ENCODE measurements around the gene SRGAP1. TPM values are rescaled to one million over a fixed set of nuclear protein-coding genes. Genes with fewer than 3 reads are reported as not detected.

SRGAP1 gene
- total RNA-seq, 1 donor from 2014 or later = 0.22 TPM

DNA sequence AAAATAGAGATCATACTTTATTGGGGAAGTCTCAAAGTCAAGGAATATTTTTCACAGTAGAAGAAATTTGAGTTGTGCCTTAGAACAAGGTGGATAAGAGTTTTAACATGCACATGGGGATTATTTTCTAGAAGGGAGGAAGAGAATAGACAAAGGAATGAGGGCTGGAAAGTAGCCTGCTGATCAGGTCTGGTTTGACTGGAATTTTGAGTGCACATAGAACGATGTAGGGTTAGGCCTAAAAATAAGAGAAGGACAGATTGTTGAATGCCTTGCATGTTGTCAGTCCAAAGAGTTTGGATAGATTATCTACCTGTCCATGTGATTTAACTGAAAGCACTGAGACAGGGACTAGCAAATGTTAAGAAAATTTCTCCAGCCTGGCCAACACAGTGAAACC is 87.2 kb downstream of the SRGAP1 start:
- intact Hi-C loops (cut with micrococcal nuclease) = no loop called here

GRCh38 chr12:63934936-63935335 is 90.4 kb downstream of the SRGAP1 start:
- intact Hi-C loops (cut with micrococcal nuclease) = no loop called here

- intact Hi-C loops (cut with micrococcal nuclease) = no loop called here
These were observed 90.9 kb downstream of the SRGAP1 start for GRCh38 chr12:63935361-63935760.

DNA sequence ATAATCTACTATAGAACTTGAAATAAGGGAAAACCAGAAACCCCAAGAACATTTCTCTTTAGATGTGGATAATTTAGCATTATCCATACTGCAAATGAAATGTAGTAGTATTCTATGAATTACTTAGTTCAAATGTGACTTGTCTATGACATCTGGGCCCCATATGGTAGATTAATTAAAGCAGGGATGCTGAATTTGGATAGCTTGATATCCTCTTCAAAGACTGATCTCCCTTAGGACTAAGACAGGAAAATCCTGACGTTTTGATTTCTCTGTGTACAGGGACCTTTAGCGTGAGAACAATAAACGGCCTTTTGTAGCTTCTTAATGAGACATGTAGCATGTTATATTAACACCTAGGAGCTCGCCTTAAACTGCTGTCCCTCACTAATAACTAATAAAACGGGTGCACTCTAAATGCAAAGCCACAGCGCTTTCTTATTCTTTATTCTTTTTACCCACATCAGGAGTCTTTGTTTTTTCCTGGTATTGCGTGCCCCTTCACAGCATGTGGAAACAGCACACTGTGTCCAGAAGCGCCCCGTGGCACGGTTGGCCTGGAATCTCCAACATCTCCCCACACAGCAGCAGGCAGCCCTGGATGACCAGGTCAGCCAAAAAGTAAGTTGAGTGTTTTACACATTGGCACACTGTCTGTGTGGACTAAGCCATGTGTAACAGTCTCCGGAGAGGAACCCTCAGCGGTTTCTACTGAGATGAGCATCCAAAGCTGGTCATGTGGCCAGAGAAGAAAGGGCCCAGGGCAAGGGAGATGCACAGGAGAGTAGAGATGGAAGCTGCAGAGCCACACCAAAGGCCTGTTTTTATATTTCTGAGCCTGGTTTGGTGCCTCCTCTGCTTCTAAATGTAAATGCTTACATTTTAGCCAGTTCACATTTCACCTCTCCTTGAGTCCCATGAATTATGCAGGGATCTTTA is 93.1 kb downstream of the SRGAP1 start:
- intact Hi-C loops (cut with micrococcal nuclease) = no loop called here

DNA sequence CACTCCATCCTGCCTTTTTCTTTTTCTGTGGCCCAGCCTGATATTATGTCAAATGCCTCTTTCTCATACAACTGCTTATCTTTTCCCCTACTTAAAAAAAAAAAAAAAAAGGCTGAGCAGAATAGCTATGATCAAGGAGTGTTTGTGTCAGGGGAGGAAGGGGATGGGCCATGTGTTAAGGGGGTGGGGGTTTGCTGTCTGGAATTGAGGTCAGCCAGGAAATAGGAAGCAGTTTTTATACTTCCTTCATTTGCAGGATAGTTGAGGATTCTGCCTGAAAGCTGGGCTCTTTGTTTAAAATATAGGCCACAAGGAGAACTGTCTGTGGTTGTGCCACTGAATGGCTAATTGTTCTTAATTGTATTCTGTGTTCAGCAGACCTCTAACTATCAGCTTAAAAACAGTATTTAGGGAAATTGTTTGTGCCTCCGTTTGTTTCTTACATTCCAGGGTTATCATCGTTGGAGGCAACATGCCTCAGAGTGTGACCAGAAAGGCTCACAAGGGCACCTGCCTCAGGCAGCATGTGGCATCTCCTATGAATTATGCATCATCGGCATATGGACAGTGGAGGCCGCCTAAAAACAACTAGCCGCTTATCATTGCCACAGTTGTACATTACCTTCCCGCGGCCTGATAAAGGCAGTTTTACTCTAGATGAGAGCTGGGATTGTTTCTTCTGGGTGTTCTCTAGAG is 96.0 kb downstream of the SRGAP1 start:
- intact Hi-C loops (cut with micrococcal nuclease) = no loop called here

DNA sequence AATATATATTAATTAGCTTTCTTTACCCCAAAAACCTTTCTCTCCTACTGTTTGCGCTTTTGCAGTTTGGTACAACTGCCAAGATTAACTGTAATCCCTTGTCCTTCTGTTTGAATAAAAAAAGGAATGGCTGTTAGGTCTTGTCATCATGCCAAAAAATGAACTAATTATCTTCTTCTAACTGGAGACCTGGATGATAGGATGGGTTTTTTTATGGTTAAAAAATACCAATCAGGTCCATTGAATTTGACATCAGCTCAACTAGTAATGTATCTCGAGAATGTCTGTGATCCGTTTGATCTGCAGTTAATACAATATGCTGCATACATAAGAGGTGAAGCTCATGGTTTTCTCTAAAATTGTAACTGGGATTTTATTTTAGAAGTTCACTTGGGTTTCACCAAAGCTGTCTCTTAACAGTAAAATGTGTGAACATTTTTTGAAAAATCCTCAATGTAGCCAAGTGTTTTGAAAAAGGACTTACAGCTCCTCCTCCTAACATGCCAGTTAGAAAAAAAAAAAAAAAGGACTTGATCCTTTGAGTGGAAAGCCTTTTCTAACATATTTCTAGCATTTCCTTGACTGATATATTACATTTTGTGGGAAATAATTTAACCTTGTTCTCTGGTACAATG is 96.8 kb downstream of the SRGAP1 start:
- intact Hi-C loops (cut with micrococcal nuclease) = no loop called here

GRCh38 chr12:63941879-63942278 is 97.4 kb downstream of the SRGAP1 start:
- intact Hi-C loops (cut with micrococcal nuclease) = no loop called here

DNA sequence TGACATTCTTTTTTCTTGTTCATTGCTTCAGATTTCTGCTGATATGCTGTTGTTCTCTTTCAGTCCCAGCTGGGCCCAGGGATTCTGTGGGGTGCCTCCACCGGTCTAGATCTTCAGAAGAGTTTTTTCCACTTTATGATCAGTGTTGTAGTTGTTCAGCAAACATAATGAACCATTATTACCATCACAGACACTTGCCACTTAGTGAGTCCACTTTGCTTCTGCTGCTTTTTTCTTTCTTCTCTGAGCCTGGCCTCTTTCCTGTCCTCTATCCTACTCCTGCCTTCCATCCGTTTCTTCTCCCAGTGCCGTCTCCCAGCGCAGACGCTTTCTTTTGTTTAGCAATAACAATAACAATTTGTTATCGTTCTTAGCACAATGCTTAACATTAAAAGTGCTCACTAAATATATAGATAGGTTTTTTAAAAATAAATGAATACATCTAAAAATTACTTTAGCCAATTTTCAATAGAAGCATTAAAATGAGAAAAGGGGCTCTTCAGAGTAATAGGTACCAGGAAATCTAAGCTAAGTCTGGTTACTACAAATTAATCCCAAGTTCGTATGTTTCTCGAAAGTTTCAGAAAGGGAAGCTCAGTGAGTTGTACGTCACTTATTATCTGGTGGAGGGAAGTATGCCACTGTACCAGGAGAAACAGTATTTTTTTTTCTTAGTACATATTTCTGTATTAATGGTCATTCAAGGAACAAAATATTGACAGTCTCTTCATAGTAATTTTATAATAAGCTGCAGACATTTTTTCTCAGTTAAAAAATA is 98.2 kb downstream of the SRGAP1 start:
- intact Hi-C loops (cut with micrococcal nuclease) = no loop called here

DNA sequence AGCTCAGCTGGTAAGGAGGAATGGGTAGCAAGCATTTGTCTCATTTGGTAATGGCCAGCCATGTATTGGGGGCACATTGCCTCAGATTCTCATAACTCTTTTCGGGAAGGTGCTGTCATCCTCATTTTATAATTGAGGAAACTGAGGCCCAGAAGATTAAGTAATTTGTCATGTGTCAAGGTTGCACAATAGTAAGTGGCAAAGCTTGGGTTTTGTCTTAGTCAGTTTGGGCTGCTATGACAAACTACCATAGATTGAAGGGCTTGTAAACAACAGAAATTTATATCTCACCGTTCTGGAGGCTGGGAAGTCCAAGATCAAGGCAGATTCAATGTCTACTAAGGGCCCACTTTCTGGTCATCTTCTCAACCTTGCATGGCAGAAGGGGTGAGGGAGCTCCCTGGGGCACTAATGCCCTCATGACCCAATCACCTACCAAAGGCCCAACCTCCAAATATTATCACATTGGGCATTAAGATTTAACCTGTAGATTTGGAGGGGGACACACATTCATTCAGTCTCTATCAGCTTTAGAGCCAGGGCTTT is 99.6 kb downstream of the SRGAP1 start:
- intact Hi-C loops (cut with micrococcal nuclease) = no loop called here

DNA sequence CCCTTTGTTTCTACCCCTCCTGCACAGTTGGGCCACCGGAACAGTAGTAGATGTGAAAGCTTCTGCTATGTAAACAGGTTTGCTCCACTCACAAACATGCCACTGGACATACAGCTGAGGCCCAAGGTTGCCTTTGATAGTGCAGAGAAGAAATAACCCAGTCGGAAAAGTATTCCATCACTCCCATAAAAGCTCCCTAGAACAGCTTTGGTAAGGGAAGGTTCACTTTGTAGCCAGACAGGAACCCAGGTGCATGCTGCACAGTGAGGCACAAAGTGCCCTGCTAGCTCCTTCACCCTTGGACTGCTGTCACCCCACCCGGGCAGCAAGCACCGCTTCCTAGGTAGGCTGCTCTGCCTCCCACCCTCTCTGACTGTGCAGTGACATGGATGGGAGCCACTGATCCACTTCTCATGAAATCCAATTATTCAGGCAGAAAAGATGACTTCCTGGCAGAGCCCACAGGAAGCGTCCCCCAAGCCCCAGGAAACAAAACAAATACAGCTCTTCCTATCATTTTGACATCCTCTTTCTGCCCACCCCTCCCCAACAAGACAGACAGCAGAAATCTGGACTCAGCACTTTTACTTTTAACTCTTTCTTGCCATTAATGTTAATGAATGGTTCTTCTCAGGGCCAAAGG is 100.2 kb downstream of the SRGAP1 start:
- intact Hi-C loops (cut with micrococcal nuclease) = no loop called here

GRCh38 chr12:63945777-63946176 is 101.3 kb downstream of the SRGAP1 start:
- intact Hi-C loops (cut with micrococcal nuclease) = no loop called here

DNA sequence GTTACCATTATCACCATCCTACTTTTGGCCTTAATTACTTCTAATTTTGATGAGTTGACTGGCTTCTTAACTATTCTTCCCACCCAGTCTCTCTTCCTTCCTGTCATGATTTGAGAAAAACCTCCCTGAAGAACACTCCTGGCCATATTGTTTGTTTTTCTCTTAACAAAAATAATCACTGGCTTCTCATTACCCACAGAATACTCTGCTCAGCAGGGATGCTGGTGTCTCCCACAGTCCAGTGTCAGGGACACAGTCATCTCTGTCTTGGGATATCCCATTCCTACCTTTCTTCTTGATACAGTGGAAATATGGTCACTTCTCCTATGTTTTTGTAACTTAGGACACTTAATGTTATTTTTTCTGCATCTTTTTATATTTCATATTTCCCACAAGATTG is 103.7 kb downstream of the SRGAP1 start:
- intact Hi-C loops (cut with micrococcal nuclease) = no loop called here

DNA sequence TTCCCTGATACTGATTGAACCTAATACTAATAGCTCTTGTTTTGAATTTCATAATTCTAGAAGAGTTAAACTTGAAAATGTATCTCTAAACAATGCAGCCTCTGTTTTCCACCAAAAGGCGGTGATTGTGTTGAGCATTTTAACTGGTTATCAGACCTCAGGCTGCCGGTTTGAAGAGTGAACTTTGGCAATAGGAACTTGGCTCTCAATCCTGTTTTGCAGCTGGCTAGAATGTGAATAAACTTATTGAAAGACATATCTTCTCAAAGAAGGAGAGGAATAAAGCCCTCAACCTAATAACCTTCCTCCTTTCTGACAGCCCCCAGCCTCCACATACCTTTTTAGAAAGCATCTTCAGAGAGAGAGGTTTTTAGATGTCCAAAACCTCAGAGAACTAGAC is 105.4 kb downstream of the SRGAP1 start:
- intact Hi-C loops (cut with micrococcal nuclease) = no loop called here

GRCh38 chr12:63952995-63953394 is 108.5 kb downstream of the SRGAP1 start:
- intact Hi-C loops (cut with micrococcal nuclease) = no loop called here

GRCh38 chr12:63955831-63956666 is 111.5 kb downstream of the SRGAP1 start:
- intact Hi-C loops (cut with micrococcal nuclease) = no loop called here

GRCh38 chr12:63957496-63957895 is 113.0 kb downstream of the SRGAP1 start:
- intact Hi-C loops (cut with micrococcal nuclease) = no loop called here

DNA sequence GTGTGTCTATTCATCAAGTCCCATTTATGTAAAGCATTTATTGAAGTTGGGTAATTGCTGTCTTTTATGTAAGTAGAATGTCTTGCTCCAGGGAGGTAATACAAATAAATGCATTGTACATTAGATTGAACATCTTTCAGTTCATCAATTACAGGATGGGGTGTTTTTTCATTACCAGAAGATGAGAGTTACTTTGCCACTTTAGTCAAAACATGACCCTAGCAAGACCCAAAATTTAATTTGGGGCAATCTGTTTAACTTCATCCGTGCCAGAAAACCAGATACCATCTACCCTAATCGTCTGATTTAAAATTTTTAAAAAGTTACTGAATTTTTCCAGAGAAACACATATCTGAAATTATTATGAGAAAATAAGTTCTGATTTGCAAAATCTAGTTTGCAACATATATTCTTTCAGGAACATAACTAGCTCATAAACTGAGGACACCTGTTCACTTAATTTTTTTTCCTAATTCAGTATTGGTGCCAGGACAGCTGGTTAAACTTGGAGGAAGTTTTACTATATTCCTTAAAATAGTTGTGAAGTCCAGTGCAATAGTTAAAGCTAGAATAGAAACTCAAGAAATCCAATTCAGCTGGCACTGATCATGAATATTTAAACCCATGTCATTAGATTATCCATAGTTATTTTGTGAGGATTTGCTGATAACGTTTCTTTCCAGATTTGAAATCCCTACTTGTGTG is 114.5 kb downstream of the SRGAP1 start:
- intact Hi-C loops (cut with micrococcal nuclease) = no loop called here

GRCh38 chr12:63961048-63961447 is 116.5 kb downstream of the SRGAP1 start:
- intact Hi-C loops (cut with micrococcal nuclease) = no loop called here

DNA sequence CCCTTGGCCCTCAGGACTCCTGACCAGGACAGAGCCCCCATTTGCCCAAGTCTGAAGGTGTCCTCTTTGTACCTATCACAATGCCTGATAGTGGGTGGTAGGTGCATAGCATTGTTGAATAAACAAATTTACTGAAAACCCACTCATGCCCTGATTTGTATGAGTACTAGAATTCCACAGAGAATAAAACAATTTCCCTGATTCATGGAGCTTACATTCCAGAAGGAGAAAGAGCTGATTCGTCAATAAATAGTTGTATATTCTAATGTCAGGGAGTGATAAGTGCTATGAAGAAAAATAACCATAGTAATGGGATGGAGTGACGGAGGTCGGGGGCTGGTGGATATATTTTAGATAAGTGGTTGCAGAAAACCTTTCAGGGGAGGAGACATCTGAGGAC is 117.0 kb downstream of the SRGAP1 start:
- intact Hi-C loops (cut with micrococcal nuclease) = no loop called here
